Lung (tissue), 12 donors: ENCODE measurements around the gene KIF7. TPM values are rescaled to one million over a fixed set of nuclear protein-coding genes. Genes with fewer than 3 reads are reported as not detected.

Source experiments
- ATAC-seq: fragments of 200-7000 bp; cut with Tn5 transposase; one replicate; pipeline ENCODE4 v1.9.1; 2020; ENCODE audit warnings: moderate number of reproducible peaks; ENCODE audit not compliant: insufficient read depth, low FRiP score
- DNase-seq, 3 donors: peaks; one replicate each; pipeline ENCODE4 v3.0.0-alpha.2; 2013 to 2017
- H3K27ac ChIP-seq, 2 donors: one replicate each; pipeline ENCODE4 v1.5.1; 2013; ENCODE audit warnings: mild to moderate bottlenecking in 2 of 2, moderate library complexity in 2 of 2, control low read depth in 1 of 2, inconsistent platforms in 1 of 2, low read depth in 1 of 2, low read length in 1 of 2
- H3K27me3 ChIP-seq, 3 donors: one replicate each; pipeline ENCODE4 v1.5.1; 2013; ENCODE audit warnings: low read length in 2 of 3; ENCODE audit not compliant: control insufficient read depth in 3 of 3, insufficient read depth in 3 of 3
- H3K36me3 ChIP-seq, 4 donors: one replicate each; pipeline ENCODE4 v1.5.1; 2013; ENCODE audit warnings: low read length in 4 of 4, mild to moderate bottlenecking in 1 of 4, moderate library complexity in 1 of 4; ENCODE audit not compliant: control insufficient read depth in 4 of 4, insufficient read depth in 4 of 4
- H3K4me1 ChIP-seq, 5 donors: one replicate each; pipeline ENCODE4 v1.5.1; 2013; ENCODE audit warnings: low read length in 5 of 5, mild to moderate bottlenecking in 2 of 5, moderate library complexity in 1 of 5; ENCODE audit not compliant: control insufficient read depth in 5 of 5, insufficient read depth in 5 of 5
- H3K4me3 ChIP-seq: one replicate; pipeline ENCODE4 v1.5.1; 2013; ENCODE audit warnings: mild to moderate bottlenecking, control low read depth, moderate library complexity
- H3K9ac ChIP-seq, 2 donors: one replicate each; pipeline ENCODE4 v1.5.1; 2013; ENCODE audit warnings: low read length in 2 of 2, control low read depth in 1 of 2; ENCODE audit not compliant: insufficient read depth in 1 of 2
- H3K9me3 ChIP-seq, 4 donors: one replicate each; pipeline ENCODE4 v1.5.1; 2013; ENCODE audit warnings: low read length in 3 of 4, mild to moderate bottlenecking in 1 of 4, moderate library complexity in 1 of 4; ENCODE audit not compliant: control insufficient read depth in 4 of 4, insufficient read depth in 3 of 4
- WGBS, 2 donors: extraction: QIAGEN DNeasy Blood & Tissue Kit; methylation state at CpG; one replicate each; pipeline ENCODE4 v1.1.7; 2013; 5-methylcytosine and 5-hydroxymethylcytosine counted together
- polyA plus RNA-seq, 2 donors: library from polyadenylated mRNA; stranded (reverse); fragments of 200-250 nt; gene quantifications; one replicate each; pipeline ENCODE4 v1.2.1, GENCODE V29; 2013
- total RNA-seq, 2 donors: library from RNA; depleted of rRNA in 1 of 2; stranded (reverse); fragments of >200 nt in 1 of 2; gene quantifications; one replicate each; pipeline ENCODE4 v1.2.1, GENCODE V29; 2014 to 2021
- TF ChIP-seq, protein P1 (sequence below): IDR thresholded peaks from 2 replicates; pipeline ENCODE4 v1.5.1; 2012; ENCODE audit warnings: mild to moderate bottlenecking; ENCODE audit errors: control extremely low read depth, extremely low read depth
- donor health status: control.
- donor health status: control.
- donor health status: Bipolar disorder and iron deficiency.
- donor health status: healthy.
- donor health status: DM: yes; HTN: yes; CAD: no.

KIF7 gene
- total and polyA plus RNA-seq, 4 donors, result 1.3 to 6.5 (median 2.7) TPM

- no peak overlapping the region for H3K4me3 ChIP-seq
- DNase-seq, result no peak
- no peaks in the 10 kb centered on the region for H3K9me3 ChIP-seq
- no peak for ATAC-seq
- H3K36me3 ChIP-seq, result no peaks in the 10 kb centered on the region
- TF ChIP-seq, protein P1, sequence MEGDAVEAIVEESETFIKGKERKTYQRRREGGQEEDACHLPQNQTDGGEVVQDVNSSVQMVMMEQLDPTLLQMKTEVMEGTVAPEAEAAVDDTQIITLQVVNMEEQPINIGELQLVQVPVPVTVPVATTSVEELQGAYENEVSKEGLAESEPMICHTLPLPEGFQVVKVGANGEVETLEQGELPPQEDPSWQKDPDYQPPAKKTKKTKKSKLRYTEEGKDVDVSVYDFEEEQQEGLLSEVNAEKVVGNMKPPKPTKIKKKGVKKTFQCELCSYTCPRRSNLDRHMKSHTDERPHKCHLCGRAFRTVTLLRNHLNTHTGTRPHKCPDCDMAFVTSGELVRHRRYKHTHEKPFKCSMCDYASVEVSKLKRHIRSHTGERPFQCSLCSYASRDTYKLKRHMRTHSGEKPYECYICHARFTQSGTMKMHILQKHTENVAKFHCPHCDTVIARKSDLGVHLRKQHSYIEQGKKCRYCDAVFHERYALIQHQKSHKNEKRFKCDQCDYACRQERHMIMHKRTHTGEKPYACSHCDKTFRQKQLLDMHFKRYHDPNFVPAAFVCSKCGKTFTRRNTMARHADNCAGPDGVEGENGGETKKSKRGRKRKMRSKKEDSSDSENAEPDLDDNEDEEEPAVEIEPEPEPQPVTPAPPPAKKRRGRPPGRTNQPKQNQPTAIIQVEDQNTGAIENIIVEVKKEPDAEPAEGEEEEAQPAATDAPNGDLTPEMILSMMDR, result no peak
- no peak overlapping the region for H3K27ac ChIP-seq
- no peaks in the 10 kb centered on the region for H3K27me3 ChIP-seq
- H3K9ac ChIP-seq, result no peak overlapping the region
- peaks cover 0 to 5% (median 0%) of the 10 kb centered on the region in 5 donors for H3K4me1 ChIP-seq
- WGBS, 2 donors, result 56 to 59% methylated on average over 4 of the region's 4 CpGs
Observed at GRCh38 chr15:89671687-89672086, 16.4 kb upstream of the KIF7 start.

DNA sequence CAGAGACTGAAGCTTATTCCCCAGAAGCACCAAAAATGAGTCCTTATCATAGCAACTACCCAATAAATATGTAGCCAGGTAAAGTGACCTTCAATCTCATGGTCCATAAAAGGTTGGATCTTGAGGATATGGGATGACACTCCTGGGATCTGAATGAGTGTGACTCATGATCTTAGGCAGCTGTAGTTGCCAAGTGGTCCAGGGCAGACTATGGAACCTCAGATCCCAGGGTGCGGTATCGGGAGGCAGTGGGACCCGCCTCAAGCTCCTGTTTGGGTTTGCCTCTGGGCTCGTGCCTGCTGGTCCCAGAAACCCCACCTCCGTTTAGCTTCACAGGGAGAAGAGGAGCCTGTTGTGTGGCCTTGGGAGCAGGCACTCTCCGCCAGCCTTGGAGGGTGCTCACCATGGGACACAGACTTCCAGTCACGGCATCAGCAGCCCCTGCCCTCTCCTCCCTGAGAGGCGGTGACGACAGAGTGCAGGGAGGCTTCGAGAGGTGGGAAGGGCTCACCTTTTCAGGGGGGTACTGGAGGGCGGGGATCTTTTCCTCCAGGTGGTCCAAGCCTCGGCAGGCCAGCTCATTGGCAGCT, 15.8 kb upstream of the KIF7 start:
- no peaks in the 10 kb centered on the region for H3K27me3 ChIP-seq
- no peaks in the 10 kb centered on the region for H3K9me3 ChIP-seq
- H3K27ac ChIP-seq, result no peak overlapping the region
- DNase-seq (no peak), ATAC-seq (no peak)
- H3K4me3 ChIP-seq, result no peak overlapping the region
- H3K36me3 ChIP-seq, result no peaks in the 10 kb centered on the region
- TF ChIP-seq, protein P1, result no peak
- peaks cover 0 to 7% (median 0%) of the 10 kb centered on the region in 5 donors for H3K4me1 ChIP-seq
- 87 to 90% methylated on average over 12 of the region's 12 CpGs for WGBS, 2 donors
- H3K9ac ChIP-seq, result no peak overlapping the region

GRCh38 chr15:89669941-89670340, 14.7 kb upstream of the KIF7 start:
- Histone ChIP-seq H3K4me3 (no peak overlapping the region), H3K36me3 (no peaks in the 10 kb centered on the region), H3K9me3 (no peaks in the 10 kb centered on the region), H3K27me3 (no peaks in the 10 kb centered on the region), H3K9ac (no peak overlapping the region), H3K4me1 (peaks cover 0 to 16% (median 2%) of the 10 kb centered on the region in 5 donors), H3K27ac (no peak overlapping the region)
- ATAC-seq, result no peak
- 93 to 95% methylated on average over 15 of the region's 15 CpGs for WGBS, 2 donors
- TF ChIP-seq, protein P1, result no peak
- no peak for DNase-seq
